ENCODE data around the gene TPM4.

The TPM4 gene

GRCh38 chr19:16136185-16136999 is 60.1 kb downstream of the TPM4 start:
- no peak for DNase-seq (ENCODE audit: low read depth)
- no peak overlapping the region for H3K4me3 ChIP-seq (ENCODE audit: low read length)
- TF ChIP-seq, protein P1, sequence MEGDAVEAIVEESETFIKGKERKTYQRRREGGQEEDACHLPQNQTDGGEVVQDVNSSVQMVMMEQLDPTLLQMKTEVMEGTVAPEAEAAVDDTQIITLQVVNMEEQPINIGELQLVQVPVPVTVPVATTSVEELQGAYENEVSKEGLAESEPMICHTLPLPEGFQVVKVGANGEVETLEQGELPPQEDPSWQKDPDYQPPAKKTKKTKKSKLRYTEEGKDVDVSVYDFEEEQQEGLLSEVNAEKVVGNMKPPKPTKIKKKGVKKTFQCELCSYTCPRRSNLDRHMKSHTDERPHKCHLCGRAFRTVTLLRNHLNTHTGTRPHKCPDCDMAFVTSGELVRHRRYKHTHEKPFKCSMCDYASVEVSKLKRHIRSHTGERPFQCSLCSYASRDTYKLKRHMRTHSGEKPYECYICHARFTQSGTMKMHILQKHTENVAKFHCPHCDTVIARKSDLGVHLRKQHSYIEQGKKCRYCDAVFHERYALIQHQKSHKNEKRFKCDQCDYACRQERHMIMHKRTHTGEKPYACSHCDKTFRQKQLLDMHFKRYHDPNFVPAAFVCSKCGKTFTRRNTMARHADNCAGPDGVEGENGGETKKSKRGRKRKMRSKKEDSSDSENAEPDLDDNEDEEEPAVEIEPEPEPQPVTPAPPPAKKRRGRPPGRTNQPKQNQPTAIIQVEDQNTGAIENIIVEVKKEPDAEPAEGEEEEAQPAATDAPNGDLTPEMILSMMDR (IDR thresholded peaks at IDR 0.05; ENCODE audit: insufficient read depth, low read depth, low read length, missing control alignments), result no peak

- DNase-seq (ENCODE audit: low read depth), result no peak
- no peak overlapping the region for H3K4me3 ChIP-seq (ENCODE audit: low read length)
Measured at GRCh38 chr19:16139752-16140151, 63.5 kb downstream of the TPM4 start.

GRCh38 chr19:16141043-16141442 is 64.7 kb downstream of the TPM4 start:
- no peak overlapping the region for H3K4me3 ChIP-seq (ENCODE audit: low read length)
- DNase-seq (ENCODE audit: low read depth), result no peak
- TF ChIP-seq, protein P1 (IDR thresholded peaks at IDR 0.05; ENCODE audit: insufficient read depth, low read depth, low read length, missing control alignments), result no peak

More at GRCh38 chr19:16139752-16140151, 63.5 kb downstream of the TPM4 start:
- TF ChIP-seq, protein P1 (IDR thresholded peaks at IDR 0.05; ENCODE audit: insufficient read depth, low read depth, low read length, missing control alignments), result no peak

DNA sequence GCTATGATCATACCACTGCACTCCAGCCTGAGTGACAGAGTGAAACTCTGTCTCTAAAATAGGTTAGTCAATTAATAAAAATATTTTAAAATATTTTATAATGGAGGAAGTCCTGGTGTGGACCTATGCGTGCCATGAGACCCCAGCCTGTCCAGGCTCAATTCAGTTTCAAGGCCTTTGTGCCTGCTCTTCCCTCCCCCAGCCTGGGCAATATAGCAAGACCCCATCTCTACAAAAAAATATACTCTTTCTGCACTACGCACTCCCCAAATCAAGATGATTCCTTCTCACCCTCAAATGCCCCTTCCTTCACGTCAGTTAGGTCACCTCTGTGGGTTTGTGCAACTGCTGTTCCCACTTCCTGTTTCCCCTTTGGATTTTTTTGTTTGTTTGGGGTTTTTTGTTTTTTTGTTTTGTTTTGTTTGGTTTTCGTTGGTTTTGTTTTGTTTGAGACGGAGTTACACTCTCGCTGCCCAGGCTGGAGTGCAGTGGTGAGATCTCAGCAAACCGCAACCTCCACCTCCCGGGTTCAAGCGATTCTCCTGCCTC is 65.8 kb downstream of the TPM4 start:
- TF ChIP-seq, protein P1 (IDR thresholded peaks at IDR 0.05; ENCODE audit: insufficient read depth, low read depth, low read length, missing control alignments), result no peak
- H3K4me3 ChIP-seq (ENCODE audit: low read length), result no peak overlapping the region
- DNase-seq (ENCODE audit: low read depth), result no peak

DNA sequence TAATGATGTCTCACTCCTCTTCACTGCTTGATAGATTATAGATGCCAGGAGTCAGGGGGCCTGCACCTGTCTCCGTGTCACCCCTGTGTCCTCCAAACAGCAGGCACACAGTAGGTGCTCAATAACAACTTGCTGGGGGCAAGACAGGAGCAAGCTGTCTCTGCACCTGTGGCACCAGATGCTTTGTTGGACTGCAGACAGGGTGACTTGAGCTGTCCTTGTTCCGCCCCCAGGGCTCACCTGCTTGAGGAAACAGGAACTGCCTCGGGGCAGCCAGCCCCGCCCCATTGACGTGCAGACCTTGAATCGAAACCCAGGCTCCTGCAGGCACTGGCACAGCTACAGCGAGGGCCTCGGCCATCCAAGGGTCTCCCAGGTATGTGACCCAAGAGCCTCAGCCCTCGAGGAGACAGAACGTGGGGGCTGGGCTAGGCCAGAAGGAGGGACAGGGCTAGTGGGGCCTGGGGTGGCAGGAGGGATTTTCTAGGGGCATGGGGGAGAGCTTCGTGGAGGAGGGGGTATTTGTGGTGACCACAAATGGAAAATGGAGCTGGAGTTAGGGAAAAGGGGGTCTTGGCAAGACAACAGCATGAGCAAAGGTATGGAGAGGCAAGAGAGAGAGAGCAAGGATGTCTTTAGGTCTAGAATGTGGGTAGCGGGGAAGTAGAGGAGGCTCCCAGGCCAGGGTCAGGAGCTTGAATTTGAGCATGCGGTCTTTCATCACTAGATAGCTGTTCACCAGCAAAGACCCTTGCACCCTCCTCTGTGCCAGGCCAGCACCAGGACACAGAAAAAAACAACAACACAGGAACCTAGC is 67.3 kb downstream of the TPM4 start, which contains the start of gene HSH2D:
Gene HSH2D, plus strand, starts transcription at position 287 of the 817 bp plus-strand sequence. CDS start 5,066 bp downstream, outside the sequence.
- no peak within 1 kb of the TSS for H3K4me3 ChIP-seq (ENCODE audit: low read length)
- TF ChIP-seq, protein P1 (IDR thresholded peaks at IDR 0.05; ENCODE audit: insufficient read depth, low read depth, low read length, missing control alignments), result no peak
- DNase-seq (ENCODE audit: low read depth), result peak; percentile 67

GRCh38 chr19:16144216-16144581 is 67.9 kb downstream of the TPM4 start:
- H3K4me3 ChIP-seq (ENCODE audit: low read length), result no peak overlapping the region
- DNase-seq (ENCODE audit: low read depth), result no peak
- TF ChIP-seq, protein P1 (IDR thresholded peaks at IDR 0.05; ENCODE audit: insufficient read depth, low read depth, low read length, missing control alignments), result no peak
